ENCODE results near the gene EVPL.
A peak's percentile ranks its signal among the peaks of the same experiment; 100 is the strongest.

DNA sequence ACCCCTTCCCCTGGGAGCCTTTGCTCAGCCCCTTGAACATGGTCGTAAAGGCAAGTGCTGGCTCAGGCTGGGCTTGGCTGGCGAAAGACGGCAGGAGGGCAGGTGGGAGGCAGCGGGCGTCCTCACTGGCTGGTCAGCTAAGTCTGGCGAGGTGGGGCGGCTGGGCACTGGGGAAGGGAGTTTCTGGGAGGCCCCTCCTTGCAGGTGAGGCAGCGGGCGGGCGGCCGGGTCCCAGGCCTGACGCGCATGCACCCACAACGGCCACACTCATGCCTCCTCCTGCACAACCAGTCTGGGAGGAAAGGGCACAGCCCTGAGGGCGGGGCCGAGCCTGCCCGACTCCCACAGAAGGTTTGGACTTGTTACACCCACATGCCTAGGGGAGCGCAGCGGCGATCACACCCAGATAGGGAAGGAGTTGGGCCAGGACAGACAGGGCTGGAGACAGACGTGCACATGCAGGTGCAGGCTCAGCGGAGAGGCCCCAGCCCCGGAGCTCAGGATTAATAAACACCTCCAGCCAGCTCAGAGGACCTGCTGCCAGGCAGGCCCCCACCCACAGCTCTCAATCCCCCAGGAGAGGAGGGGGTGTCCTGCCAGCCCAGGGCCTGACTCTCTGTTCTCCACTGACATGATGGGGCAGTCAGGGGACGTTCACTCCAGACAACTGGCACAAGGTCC lies at the start of gene EVPL:
- TF ChIP-seq, protein P1, sequence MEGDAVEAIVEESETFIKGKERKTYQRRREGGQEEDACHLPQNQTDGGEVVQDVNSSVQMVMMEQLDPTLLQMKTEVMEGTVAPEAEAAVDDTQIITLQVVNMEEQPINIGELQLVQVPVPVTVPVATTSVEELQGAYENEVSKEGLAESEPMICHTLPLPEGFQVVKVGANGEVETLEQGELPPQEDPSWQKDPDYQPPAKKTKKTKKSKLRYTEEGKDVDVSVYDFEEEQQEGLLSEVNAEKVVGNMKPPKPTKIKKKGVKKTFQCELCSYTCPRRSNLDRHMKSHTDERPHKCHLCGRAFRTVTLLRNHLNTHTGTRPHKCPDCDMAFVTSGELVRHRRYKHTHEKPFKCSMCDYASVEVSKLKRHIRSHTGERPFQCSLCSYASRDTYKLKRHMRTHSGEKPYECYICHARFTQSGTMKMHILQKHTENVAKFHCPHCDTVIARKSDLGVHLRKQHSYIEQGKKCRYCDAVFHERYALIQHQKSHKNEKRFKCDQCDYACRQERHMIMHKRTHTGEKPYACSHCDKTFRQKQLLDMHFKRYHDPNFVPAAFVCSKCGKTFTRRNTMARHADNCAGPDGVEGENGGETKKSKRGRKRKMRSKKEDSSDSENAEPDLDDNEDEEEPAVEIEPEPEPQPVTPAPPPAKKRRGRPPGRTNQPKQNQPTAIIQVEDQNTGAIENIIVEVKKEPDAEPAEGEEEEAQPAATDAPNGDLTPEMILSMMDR (IDR thresholded peaks at IDR 0.05) = no peak
- TF ChIP-seq POLR2AphosphoS5 (IDR thresholded peaks at IDR 0.05) (peak in 1 of 3 donors; percentile 56), POLR2A (IDR thresholded peaks at IDR 0.05) (no peak)

Measured in stomach (tissue), 4 donors.